ENCODE measurements around the gene FMNL2.

Gene FMNL2

GRCh38 chr2:152623076-152623740, 288.2 kb downstream of the FMNL2 start:
- TF ChIP-seq ZFX (IDR thresholded peaks at IDR 0.05; ENCODE audit: borderline replicate concordance) (no peak), CTCF (IDR thresholded peaks at IDR 0.05) (no peak)
- no peak overlapping the region for H3K27ac ChIP-seq

- TF ChIP-seq CTCF (IDR thresholded peaks at IDR 0.05), result no peak
- no peak for TF ChIP-seq ZFX (IDR thresholded peaks at IDR 0.05; ENCODE audit: borderline replicate concordance)
- no peak overlapping the region for H3K27ac ChIP-seq
These were observed 288.8 kb downstream of the FMNL2 start for GRCh38 chr2:152623775-152624174.

GRCh38 chr2:152624805-152625204, 289.8 kb downstream of the FMNL2 start:
- H3K27ac ChIP-seq, result no peak overlapping the region
- no peak for TF ChIP-seq ZFX (IDR thresholded peaks at IDR 0.05; ENCODE audit: borderline replicate concordance)
- TF ChIP-seq CTCF (IDR thresholded peaks at IDR 0.05), result no peak

GRCh38 chr2:152626911-152627339, 292.0 kb downstream of the FMNL2 start:
- no peak overlapping the region for H3K27ac ChIP-seq
- TF ChIP-seq CTCF (IDR thresholded peaks at IDR 0.05) (no peak), ZFX (IDR thresholded peaks at IDR 0.05; ENCODE audit: borderline replicate concordance) (no peak)

- TF ChIP-seq CTCF (IDR thresholded peaks at IDR 0.05) (0 out of 2 replicates have a peak, but pooled peaks have one; percentile 13), ZFX (IDR thresholded peaks at IDR 0.05; ENCODE audit: borderline replicate concordance) (no peak)
- H3K27ac ChIP-seq, result no peak overlapping the region
These were observed 292.5 kb downstream of the FMNL2 start for GRCh38 chr2:152627351-152627957.

- TF ChIP-seq ZFX (IDR thresholded peaks at IDR 0.05; ENCODE audit: borderline replicate concordance) (no peak), CTCF (IDR thresholded peaks at IDR 0.05) (no peak)
- H3K27ac ChIP-seq, result no peak overlapping the region
These were observed 294.2 kb downstream of the FMNL2 start for GRCh38 chr2:152629202-152629601.

GRCh38 chr2:152630466-152630865, 295.5 kb downstream of the FMNL2 start:
- TF ChIP-seq CTCF (IDR thresholded peaks at IDR 0.05), result no peak
- no peak for TF ChIP-seq ZFX (IDR thresholded peaks at IDR 0.05; ENCODE audit: borderline replicate concordance)
- no peak overlapping the region for H3K27ac ChIP-seq
